ENCODE measurements around the gene ZNF215. TPM values are rescaled to one million over a fixed set of nuclear protein-coding genes. Genes with fewer than 3 reads are reported as not detected.

ZNF215 gene
- polyA plus RNA-seq, 3 donors: 0.48 to 2.8 (median 0.90) TPM

Other genes starting within 250 kb of the ZNF215 start
- gene MRPL17, start 243.1 kb upstream of the ZNF215 start, polyA plus RNA-seq: 10 to 100 TPM; 23.4 to 34.1 (median 34.0) TPM
- gene OR2AG2, start 154.4 kb upstream of the ZNF215 start, polyA plus RNA-seq: under 1 TPM in 1 of 3 donors, not detected in 2; 0.02 TPM
- gene OR2AG1, start 143.4 kb upstream of the ZNF215 start, polyA plus RNA-seq: not detected
- not detected for gene OR6A2, start 126.7 kb upstream of the ZNF215 start, polyA plus RNA-seq
- gene OR10A5, start 80.7 kb upstream of the ZNF215 start, polyA plus RNA-seq: not detected
- gene OR10A2, start 63.4 kb upstream of the ZNF215 start, polyA plus RNA-seq: not detected
- gene OR10A4, start 49.8 kb upstream of the ZNF215 start, polyA plus RNA-seq: not detected
- not detected for gene OR2D2, start 33.9 kb upstream of the ZNF215 start, polyA plus RNA-seq
- gene OR2D3, start 5.4 kb upstream of the ZNF215 start, polyA plus RNA-seq: not detected
- under 1 TPM; 0.51 to 0.94 (median 0.90) TPM for gene ZNF214, start 93.9 kb downstream of the ZNF215 start, polyA plus RNA-seq
- gene NLRP14, start 94.1 kb downstream of the ZNF215 start, polyA plus RNA-seq: under 1 TPM in 1 of 3 donors, not detected in 2; 0.11 TPM
- gene RBMXL2, start 162.6 kb downstream of the ZNF215 start, polyA plus RNA-seq: not detected

Measured in adipose tissue (tissue), 3 donors.